Esophagus squamous epithelium (tissue), 5 donors: ENCODE results near the gene MUS81. TPM values are rescaled to one million over a fixed set of nuclear protein-coding genes. Genes with fewer than 3 reads are reported as not detected.

ENCODE experiments used
- DNase-seq: peaks from one replicate; lab custom pipeline; 2025; lab: John Stamatoyannopoulos, UW
- H3K27ac ChIP-seq, 4 donors: fragments of 200-600 bp; sonication (generic); one replicate each; pipeline ENCODE4 v1.5.1; 2016 to 2019; ENCODE audit warnings: mild to moderate bottlenecking in 1 of 4
- H3K27me3 ChIP-seq, 4 donors: fragments of 200-600 bp; sonication (generic); 1 replicate in 3 of 4; 2 replicates in 1 of 4; pipeline versions ENCODE4 v1.5.1 to v1.6.0; 2017 to 2021; ENCODE audit warnings: antibody characterized with exemption in 1 of 4
- H3K36me3 ChIP-seq, 3 donors: fragments of 200-600 bp; sonication (generic); one replicate each; pipeline ENCODE4 v1.5.1; 2016 to 2019
- H3K4me1 ChIP-seq, 3 donors: fragments of 200-600 bp; sonication (generic); one replicate each; pipeline ENCODE4 v1.5.1; 2017 to 2019
- H3K4me3 ChIP-seq, 4 donors: fragments of 200-600 bp; sonication (generic); 1 replicate in 3 of 4; 2 replicates in 1 of 4; pipeline ENCODE4 v1.5.1; 2016 to 2019; ENCODE audit warnings: mild to moderate bottlenecking in 2 of 4, moderate library complexity in 1 of 4
- H3K9me3 ChIP-seq, 3 donors: fragments of 200-600 bp; sonication (generic); one replicate each; pipeline ENCODE4 v1.5.1; 2016 to 2019
- CTCF ChIP-seq, 6 experiments: fragments of 450-650 bp in 4 of 6; fragments of 200-600 bp in 2 of 6; sonication (generic) in 2 of 6; IDR thresholded peaks; one replicate each; pipeline ENCODE4 v1.5.1; 2016 to 2019; ENCODE audit warnings: antibody characterized with exemption in 6 of 6, mild to moderate bottlenecking in 4 of 6, moderate library complexity in 4 of 6
- POLR2A ChIP-seq, 4 donors: fragments of 450-650 bp; IDR thresholded peaks; one replicate each; pipeline ENCODE4 v1.6.1; 2017; ENCODE audit warnings: antibody characterized with exemption in 4 of 4, mild to moderate bottlenecking in 4 of 4, moderate library complexity in 3 of 4
- WGBS, 2 donors: methylation state at CpG; one replicate each; pipeline ENCODE4 v1.1.5; 2018; 5-methylcytosine and 5-hydroxymethylcytosine counted together
- intact Hi-C: fragments of 100-400 bp; cut with DNase I; formaldehyde crosslinking; loops from one replicate; pipeline ENCODE4 v1.15.0; 2022
- total RNA-seq, 4 donors: library from RNA; depleted of rRNA; stranded (reverse); fragments of >200 nt; gene quantifications; one replicate each; pipeline ENCODE4 v1.1.0, GENCODE V29; 2016
- donor health status: DM: yes; HTN: yes; CAD: no.

MUS81 gene
- total RNA-seq, 4 donors from 2014 or later = 17.6 to 36.2 (median 31.1) TPM

- Histone ChIP-seq H3K4me3 (no peak overlapping the region), H3K27ac (no peak overlapping the region), H3K27me3 (no peaks in the 10 kb centered on the region), H3K36me3 (peaks cover 17 to 69% (median 39%) of the 10 kb centered on the region in 3 donors), H3K4me1 (peaks cover 16 to 49% (median 17%) of the 10 kb centered on the region in 3 donors), H3K9me3 (no peaks in the 10 kb centered on the region)
- no peak for TF ChIP-seq POLR2A (IDR thresholded peaks at IDR 0.05)
- no peak for TF ChIP-seq CTCF (IDR thresholded peaks at IDR 0.05)
- WGBS, 2 donors = 56 to 81% methylated on average over 3 to 8 of the region's 12 CpGs
- DNase-seq = no peak
- intact Hi-C loops = no loop called here
Observed at GRCh38 chr11:65863889-65864705, 3.9 kb downstream of the MUS81 start.

GRCh38 chr11:65864706-65865471 lies 4.7 kb downstream of the MUS81 start:
- 75 to 85% methylated on average over 4 to 12 of the region's 18 CpGs for WGBS, 2 donors
- no peak for DNase-seq
- peaks cover 13 to 44% (median 16%) of the 10 kb centered on the region in 3 donors for H3K4me1 ChIP-seq
- H3K27me3 ChIP-seq = no peaks in the 10 kb centered on the region
- H3K9me3 ChIP-seq = no peaks in the 10 kb centered on the region
- H3K27ac ChIP-seq = no peak overlapping the region
- H3K4me3 ChIP-seq = no peak overlapping the region
- peaks cover 17 to 69% (median 39%) of the 10 kb centered on the region in 3 donors for H3K36me3 ChIP-seq
- TF ChIP-seq CTCF (IDR thresholded peaks at IDR 0.05) (no peak), POLR2A (IDR thresholded peaks at IDR 0.05) (no peak)
- intact Hi-C loops = no loop called here

GRCh38 chr11:65865550-65866172 lies 5.4 kb downstream of the MUS81 start:
- H3K27me3 ChIP-seq = no peaks in the 10 kb centered on the region
- 85 to 90% methylated on average over 3 to 5 of the region's 9 CpGs for WGBS, 2 donors
- no peak overlapping the region for H3K27ac ChIP-seq
- peaks cover 10 to 49% (median 16%) of the 10 kb centered on the region in 3 donors for H3K4me1 ChIP-seq
- intact Hi-C loops = no loop called here
- H3K36me3 ChIP-seq = peaks cover 17 to 69% (median 39%) of the 10 kb centered on the region in 3 donors
- no peak overlapping the region for H3K4me3 ChIP-seq
- DNase-seq = no peak
- TF ChIP-seq CTCF (IDR thresholded peaks at IDR 0.05) = no peak
- TF ChIP-seq POLR2A (IDR thresholded peaks at IDR 0.05) = no peak
- no peaks in the 10 kb centered on the region for H3K9me3 ChIP-seq

- peaks cover 3 to 49% (median 16%) of the 10 kb centered on the region in 3 donors for H3K4me1 ChIP-seq
- WGBS, 2 donors = 76 to 95% methylated on average over 11 to 15 of the region's 21 CpGs
Observed at GRCh38 chr11:65866509-65867283, 6.5 kb downstream of the MUS81 start.

More at GRCh38 chr11:65866509-65867283, 6.5 kb downstream of the MUS81 start:
- TF ChIP-seq CTCF (IDR thresholded peaks at IDR 0.05) (no peak), POLR2A (IDR thresholded peaks at IDR 0.05) (no peak)
- Histone ChIP-seq H3K36me3 (peaks cover 17 to 67% (median 39%) of the 10 kb centered on the region in 3 donors), H3K9me3 (no peaks in the 10 kb centered on the region), H3K4me3 (no peak overlapping the region), H3K27me3 (no peaks in the 10 kb centered on the region), H3K27ac (no peak overlapping the region)
- intact Hi-C loops = no loop called here
- no peak for DNase-seq
